Measurements from ENCODE around the gene TMEM204. TPM values are rescaled to one million over a fixed set of nuclear protein-coding genes. Genes with fewer than 3 reads are reported as not detected.

The TMEM204 gene
- total RNA-seq, 4 donors from 2014 or later: 14.1 to 87.6 (median 24.6) TPM

DNA sequence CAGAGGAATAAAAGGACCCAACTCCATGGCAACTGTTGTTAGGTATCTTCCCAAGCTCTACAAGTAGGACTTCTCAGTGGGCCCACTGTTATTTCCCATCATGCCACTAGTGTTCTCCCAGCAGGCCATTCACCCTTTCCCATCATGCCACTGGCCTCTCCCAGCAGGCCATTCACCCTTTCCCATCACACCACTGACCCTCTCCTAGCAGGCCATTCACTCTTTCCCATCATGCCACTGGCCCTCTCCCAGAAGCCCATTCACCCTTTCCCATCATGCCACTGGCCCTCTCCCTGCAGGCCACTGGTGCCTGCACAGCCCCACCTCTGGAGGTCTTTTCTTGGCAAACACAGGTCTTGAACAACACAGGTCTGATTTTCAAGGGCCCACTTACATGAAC, 42.1 kb downstream of the TMEM204 start:
- TF ChIP-seq, protein P1, sequence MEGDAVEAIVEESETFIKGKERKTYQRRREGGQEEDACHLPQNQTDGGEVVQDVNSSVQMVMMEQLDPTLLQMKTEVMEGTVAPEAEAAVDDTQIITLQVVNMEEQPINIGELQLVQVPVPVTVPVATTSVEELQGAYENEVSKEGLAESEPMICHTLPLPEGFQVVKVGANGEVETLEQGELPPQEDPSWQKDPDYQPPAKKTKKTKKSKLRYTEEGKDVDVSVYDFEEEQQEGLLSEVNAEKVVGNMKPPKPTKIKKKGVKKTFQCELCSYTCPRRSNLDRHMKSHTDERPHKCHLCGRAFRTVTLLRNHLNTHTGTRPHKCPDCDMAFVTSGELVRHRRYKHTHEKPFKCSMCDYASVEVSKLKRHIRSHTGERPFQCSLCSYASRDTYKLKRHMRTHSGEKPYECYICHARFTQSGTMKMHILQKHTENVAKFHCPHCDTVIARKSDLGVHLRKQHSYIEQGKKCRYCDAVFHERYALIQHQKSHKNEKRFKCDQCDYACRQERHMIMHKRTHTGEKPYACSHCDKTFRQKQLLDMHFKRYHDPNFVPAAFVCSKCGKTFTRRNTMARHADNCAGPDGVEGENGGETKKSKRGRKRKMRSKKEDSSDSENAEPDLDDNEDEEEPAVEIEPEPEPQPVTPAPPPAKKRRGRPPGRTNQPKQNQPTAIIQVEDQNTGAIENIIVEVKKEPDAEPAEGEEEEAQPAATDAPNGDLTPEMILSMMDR (IDR thresholded peaks at IDR 0.05; ENCODE audit: low read depth): no peak

DNA sequence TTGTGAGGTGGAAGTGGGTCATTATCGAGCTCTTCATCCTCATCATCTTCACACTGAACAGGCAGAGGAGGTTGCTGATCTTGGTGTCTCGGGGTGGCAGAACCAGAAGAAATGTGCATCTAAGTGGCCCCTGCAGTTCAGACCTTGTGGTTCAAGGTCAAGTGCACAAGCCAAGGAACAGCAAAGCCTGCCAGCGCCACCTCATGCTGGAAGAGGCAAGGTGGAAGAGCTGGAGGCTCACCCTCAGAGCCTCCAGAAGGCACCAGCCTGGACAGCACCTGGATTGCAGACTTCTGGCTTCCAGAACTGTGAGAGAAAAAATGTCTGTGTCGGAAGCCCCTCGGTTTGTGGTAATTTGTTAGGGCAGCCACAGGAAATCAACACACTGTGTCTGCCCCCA, 45.7 kb downstream of the TMEM204 start:
- TF ChIP-seq, protein P1 (IDR thresholded peaks at IDR 0.05; ENCODE audit: low read depth): no peak

DNA sequence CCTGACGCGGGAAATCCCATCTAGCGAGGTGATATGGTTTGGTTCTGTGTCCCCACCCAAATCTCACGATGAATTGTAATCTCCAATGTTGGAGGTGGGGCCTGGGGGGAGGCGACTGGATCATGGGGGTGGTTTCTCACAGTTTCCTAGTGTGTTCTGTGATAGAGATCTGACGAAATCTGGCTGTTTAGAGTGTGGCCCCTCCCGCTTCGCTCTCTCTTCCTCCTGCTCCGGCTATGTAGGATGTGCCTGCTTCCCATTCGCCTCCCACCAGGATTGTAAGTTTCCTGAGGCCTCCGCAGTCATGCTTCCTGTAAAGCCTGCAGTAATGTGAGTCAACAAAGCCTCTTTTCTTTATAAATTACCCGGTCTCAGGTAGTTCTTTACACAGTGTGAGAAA, 46.8 kb downstream of the TMEM204 start:
- TF ChIP-seq, protein P1 (IDR thresholded peaks at IDR 0.05; ENCODE audit: low read depth): no peak

DNA sequence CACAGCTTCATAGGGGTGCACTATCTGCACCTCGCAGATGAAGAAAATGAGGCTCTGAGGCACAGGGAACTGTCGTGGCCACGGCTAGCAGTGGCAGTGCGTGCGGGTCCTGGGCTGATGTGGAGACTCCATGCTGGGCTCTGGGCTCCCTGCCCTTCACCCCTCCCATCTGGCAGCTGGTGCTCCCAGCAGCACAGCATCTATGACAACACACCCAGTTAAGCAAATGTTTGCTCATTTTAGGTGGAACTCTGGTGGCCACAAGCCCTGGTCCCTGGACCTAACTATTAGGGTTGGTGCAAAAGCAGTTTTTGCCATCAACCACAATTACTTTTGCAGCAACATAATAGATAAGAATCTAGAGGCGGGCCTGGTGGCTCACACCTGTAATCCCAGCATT, 47.5 kb downstream of the TMEM204 start:
- TF ChIP-seq, protein P1 (IDR thresholded peaks at IDR 0.05; ENCODE audit: low read depth): no peak

DNA sequence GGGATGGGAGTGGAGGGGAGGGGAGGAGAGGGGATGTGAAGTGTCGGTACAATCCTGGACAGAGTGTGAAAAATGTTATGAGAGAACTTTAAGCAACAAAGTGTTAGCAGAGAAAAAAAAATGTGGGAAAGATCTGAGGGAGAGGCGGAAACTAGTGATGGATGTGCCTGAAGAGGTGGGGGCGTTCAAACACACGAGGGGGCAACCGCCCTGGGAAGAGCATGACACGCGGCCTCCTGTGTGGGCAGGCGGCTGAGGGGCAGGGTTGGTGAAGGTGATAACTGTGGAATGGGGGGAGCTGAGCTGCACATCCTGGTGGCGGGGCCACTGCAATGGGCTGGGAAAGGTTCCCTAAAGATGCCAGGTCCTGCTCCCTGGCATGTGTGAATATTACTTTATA, 48.3 kb downstream of the TMEM204 start:
- TF ChIP-seq, protein P1 (IDR thresholded peaks at IDR 0.05; ENCODE audit: low read depth): no peak

DNA sequence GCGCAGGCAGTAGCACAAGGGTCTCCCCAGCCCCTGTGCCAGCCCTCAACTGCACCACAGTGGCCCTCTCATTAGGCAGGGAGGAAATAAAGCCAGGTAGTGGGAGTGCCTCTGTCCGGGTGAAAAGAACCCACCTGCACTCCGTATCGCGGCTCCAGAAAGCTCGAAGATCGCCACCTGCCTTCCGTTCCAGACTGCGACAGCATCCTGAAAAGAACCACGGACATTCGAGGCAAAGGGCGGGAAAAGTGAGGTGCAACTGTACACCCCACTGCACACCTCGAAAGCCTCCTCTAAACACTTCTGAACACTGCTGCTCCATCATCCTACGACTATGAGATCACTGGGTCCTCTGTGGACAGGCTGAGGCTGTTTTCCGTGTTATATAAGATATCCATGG, 49.7 kb downstream of the TMEM204 start:
- TF ChIP-seq, protein P1 (IDR thresholded peaks at IDR 0.05; ENCODE audit: low read depth): no peak

DNA sequence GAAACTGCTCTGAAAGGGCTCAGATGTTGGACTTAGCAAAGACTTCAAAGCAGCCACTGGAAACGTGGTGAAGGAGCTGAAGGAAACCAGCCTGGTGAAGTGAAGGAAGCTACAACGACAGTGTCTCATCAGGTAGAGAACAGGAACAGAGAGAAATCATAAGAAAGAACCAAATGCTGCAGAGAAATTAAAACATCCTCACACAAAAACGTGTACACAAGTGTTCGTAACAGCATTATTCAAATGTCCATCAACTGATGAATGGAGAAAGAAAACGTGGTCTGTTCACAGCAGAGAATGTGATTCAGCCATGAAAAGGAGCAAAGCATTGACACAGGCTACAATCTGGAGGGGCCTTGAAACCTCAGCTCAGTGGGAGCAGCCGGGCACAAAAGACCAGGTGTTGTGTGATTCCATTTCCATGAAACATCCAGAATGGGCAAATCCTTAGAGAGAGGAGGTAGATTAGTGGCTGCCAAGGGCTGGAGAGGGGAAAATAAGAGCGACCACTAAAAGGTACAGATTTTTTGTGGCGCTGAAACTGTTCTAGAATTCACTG, 51.5 kb downstream of the TMEM204 start:
- TF ChIP-seq, protein P1 (IDR thresholded peaks at IDR 0.05; ENCODE audit: low read depth): no peak

All from subcutaneous adipose tissue (tissue), 4 donors.